GM12864 (cell line): ENCODE data around the gene CCDC83.
"Not testable (repeated sequence)": the region's sequence is repeated elsewhere in the genome, so short reads cannot be mapped to it uniquely, and the experiment has no call there.

Experiments
- DNase-seq: peaks from one replicate; pipeline ENCODE4 v3.0.0-alpha.2; 2011; ENCODE audit warnings: low read depth
- H3K4me3 ChIP-seq: 2 replicates; pipeline ENCODE4 v1.5.1; 2011; ENCODE audit warnings: mild to moderate bottlenecking, low read depth, low read length, control low read depth
- TF ChIP-seq, protein P1 (sequence below): IDR thresholded peaks from 2 replicates; pipeline ENCODE4 v1.5.1; 2011; ENCODE audit warnings: low read depth, mild to moderate bottlenecking, moderate library complexity, low read length, control low read depth, inconsistent platforms; ENCODE audit errors: missing control alignments

Gene CCDC83

DNA sequence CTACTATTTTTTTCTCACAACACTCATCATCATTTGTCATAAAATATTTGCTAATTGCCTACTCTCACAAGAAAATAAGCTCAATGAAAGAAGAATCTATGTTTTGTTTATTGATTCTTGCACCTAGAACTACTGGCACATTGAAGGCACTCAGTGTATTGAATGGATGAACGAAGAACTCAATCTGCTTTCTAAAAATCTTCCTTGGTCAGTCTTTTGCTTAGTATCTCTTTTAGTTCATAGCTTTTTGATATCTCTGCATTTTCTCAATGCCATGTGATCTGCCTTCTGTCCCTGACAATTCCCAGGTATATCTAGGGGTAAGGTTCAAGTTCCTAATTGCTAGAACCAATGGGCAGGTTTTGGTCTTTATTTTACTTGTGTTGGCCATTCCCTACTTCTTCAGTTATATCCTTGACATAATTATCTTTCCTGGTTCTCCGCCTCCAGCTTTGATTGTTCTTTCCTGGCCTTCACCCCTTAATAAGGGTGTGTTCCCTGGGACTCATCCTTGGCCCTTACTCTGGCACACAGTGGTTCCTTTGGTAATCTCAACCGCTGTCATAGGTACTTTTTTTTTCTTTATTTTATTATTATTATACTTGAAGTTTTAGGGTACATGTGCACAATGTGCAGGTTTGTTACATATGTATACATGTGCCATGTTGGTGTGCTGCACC, 96.4 kb downstream of the CCDC83 start:
- no peak overlapping the region for H3K4me3 ChIP-seq
- TF ChIP-seq, protein P1, sequence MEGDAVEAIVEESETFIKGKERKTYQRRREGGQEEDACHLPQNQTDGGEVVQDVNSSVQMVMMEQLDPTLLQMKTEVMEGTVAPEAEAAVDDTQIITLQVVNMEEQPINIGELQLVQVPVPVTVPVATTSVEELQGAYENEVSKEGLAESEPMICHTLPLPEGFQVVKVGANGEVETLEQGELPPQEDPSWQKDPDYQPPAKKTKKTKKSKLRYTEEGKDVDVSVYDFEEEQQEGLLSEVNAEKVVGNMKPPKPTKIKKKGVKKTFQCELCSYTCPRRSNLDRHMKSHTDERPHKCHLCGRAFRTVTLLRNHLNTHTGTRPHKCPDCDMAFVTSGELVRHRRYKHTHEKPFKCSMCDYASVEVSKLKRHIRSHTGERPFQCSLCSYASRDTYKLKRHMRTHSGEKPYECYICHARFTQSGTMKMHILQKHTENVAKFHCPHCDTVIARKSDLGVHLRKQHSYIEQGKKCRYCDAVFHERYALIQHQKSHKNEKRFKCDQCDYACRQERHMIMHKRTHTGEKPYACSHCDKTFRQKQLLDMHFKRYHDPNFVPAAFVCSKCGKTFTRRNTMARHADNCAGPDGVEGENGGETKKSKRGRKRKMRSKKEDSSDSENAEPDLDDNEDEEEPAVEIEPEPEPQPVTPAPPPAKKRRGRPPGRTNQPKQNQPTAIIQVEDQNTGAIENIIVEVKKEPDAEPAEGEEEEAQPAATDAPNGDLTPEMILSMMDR = no peak
- no peak for DNase-seq

DNA sequence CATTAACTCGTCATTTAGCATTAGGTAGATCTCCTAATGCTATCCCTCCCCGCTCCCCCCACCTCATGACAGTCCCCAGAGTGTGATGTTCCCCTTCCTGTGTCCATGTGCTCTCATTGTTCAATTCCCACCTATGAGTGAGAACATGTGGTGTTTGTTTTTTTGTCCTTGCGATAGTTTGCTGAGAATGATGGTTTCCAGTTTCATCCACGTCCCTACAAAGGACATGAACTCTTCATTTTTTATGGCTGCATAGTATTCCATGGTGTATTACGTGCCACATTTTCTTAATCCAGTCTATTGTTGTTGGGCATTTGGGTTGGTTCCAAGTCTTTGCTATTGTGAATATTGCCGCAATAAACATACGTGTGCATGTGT, 96.9 kb downstream of the CCDC83 start:
- DNase-seq, H3K4me3 ChIP-seq: not testable (repeated sequence)

DNA sequence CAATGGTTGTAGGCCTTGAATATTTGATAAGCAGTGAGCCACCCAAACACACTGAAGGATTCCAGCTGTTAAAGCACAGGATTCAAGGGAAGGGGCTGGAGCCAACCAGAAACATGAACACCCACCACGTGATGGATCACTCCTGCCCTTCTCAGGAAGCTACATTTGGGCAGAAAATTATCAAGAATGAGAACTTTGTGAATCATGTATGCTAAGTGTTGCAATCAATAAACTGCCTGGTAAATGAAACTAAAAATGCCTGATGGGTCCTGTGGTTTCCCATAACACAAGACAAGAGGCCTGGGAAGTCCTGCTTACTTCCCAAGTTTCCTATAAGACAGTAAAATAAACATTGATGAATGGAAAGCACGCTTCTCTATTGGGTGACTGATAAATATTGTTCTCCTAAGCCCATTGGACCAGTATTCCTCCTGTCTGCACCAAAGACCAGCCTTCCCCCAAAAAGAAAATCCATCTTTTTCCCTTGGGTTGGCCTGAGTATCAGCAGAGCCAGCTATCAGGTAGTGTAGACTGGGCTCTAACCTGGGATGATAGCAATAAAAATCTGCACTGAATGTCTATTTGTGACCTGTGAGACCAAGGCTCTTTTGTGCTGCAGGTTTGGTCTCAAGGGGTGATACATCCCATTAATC, 98.4 kb downstream of the CCDC83 start:
- H3K4me3 ChIP-seq = no peak overlapping the region
- no peak for DNase-seq
- TF ChIP-seq, protein P1 = no peak

DNA sequence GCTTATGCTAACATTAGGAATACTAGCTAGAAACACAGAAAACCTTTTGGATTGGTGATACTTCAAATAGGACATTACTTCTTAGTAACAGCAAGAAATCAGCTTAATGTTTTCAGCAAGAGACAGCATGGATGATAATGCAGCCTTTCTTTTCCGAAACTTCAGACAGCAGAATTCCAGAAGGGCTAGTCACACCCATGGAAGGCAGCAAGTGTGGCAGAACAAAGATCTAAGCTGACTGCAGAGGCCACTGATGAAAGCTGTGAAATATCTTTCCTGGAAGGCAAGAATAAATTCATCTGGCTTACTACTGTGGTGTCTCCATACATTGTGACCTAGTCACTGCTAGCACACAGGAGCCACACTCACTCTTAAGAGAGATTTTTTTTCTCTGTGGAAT, 100.3 kb downstream of the CCDC83 start:
- TF ChIP-seq, protein P1 = no peak
- no peak for DNase-seq
- H3K4me3 ChIP-seq = no peak overlapping the region

DNA sequence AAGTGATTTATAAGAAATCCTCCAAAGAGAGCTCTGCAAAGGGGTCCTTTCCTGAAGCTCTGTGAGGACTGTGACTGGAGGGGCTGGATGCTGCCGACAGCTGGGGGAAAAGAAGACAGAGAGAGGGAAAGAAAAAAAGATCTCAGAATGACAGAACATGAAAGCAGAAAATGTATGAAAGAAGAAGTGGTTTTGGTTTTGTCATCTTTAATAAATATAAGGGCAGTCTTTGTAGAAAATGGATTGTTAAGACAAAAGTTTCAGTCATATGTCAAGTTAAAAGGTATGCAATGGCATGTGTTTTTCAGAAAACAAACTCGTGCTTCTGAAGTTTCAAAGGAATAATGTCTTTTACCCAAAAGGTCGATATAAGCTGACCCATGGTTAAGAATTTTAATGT, 105.5 kb downstream of the CCDC83 start:
- H3K4me3 ChIP-seq = no peak overlapping the region
- TF ChIP-seq, protein P1 = no peak
- no peak for DNase-seq

DNA sequence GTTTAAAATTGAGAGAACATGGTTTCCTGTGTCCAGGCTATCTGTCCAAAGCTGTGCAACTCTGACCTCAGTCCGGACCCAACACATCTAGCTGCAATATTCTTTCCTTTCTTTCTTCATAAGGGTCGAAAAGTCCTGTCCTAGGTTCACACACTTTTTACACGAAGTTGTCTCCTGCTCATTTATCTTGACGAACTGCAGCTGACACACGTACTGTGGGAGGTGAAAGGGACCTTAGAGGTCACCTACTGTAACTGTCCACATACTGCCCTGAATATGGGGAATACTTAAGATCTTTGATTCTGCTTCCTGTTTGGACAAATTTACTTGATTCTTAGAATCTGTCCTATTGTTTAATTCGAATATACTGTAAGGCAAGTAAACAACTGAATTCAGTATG, 105.9 kb downstream of the CCDC83 start:
- H3K4me3 ChIP-seq = no peak overlapping the region
- TF ChIP-seq, protein P1 = no peak
- DNase-seq = no peak

DNA sequence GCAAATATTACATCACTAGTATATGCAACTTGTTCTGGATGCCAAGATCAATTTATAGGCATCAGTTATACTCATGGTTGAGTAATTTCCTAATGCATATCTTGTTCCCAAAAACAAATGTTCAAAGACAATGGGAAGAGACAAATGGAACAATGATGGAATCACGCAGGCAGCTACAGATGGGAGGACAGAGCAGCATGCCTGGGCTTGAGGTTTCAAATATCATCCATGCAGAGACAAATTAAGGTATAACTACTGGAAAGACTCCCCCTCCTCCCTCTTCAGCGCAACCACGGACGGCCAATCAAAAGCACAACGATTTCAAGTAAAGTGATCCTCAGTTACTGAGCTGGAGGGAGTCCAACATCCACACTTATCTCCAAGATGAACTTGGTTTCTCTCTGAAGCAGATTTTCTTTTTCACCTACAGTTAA, 106.8 kb downstream of the CCDC83 start:
- TF ChIP-seq, protein P1 = no peak
- no peak for DNase-seq
- no peak overlapping the region for H3K4me3 ChIP-seq
